ENCODE results near the gene LIMA1.

DNA sequence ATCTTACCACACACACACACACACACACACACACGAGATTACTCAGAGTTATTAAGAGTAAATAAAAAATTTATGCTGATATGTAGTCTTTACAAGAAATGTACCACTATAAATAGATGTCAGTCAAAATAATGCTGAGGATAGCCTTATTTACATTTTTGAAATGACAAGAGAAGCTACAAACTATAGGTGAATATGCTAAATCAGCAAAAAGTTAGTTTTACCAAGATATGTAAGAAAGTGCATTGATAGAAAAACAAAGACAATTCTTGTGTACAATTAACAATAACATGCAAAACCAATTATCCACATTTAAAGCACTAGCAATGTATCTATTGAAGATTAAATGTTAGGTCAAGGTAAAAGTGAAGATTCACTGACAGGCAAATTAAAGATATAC is 69.3 kb downstream of the LIMA1 start:
- no peak for TF ChIP-seq POLR2AphosphoS5 (IDR thresholded peaks at IDR 0.05)
- TF ChIP-seq, protein P1, sequence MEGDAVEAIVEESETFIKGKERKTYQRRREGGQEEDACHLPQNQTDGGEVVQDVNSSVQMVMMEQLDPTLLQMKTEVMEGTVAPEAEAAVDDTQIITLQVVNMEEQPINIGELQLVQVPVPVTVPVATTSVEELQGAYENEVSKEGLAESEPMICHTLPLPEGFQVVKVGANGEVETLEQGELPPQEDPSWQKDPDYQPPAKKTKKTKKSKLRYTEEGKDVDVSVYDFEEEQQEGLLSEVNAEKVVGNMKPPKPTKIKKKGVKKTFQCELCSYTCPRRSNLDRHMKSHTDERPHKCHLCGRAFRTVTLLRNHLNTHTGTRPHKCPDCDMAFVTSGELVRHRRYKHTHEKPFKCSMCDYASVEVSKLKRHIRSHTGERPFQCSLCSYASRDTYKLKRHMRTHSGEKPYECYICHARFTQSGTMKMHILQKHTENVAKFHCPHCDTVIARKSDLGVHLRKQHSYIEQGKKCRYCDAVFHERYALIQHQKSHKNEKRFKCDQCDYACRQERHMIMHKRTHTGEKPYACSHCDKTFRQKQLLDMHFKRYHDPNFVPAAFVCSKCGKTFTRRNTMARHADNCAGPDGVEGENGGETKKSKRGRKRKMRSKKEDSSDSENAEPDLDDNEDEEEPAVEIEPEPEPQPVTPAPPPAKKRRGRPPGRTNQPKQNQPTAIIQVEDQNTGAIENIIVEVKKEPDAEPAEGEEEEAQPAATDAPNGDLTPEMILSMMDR (IDR thresholded peaks at IDR 0.05) = no peak

All from transverse colon (tissue), 4 donors.